Karpas-422 (cell line): ENCODE data around the gene WNT5B. TPM values are rescaled to one million over a fixed set of nuclear protein-coding genes. Genes with fewer than 3 reads are reported as not detected.

Experiments
- DNase-seq: peaks from one replicate; pipeline ENCODE4 v3.0.0-alpha.2; 2015
- H2AFZ ChIP-seq: fragments of 200-600 bp; sonication (generic); 2 replicates; pipeline ENCODE4 v1.6.1; 2014; ENCODE audit warnings: antibody characterized with exemption, low read length, mixed read lengths
- H3K27ac ChIP-seq: fragments of 200-600 bp; sonication (generic); 2 replicates; pipeline ENCODE4 v1.5.1; 2014; ENCODE audit warnings: mild to moderate bottlenecking, low read length, moderate library complexity
- H3K27me3 ChIP-seq: fragments of 200-600 bp; sonication (generic); 2 replicates; pipeline ENCODE4 v1.6.1; 2014; ENCODE audit warnings: low read length, mixed read lengths
- H3K36me3 ChIP-seq: fragments of 200-600 bp; sonication (generic); 2 replicates; pipeline ENCODE4 v1.6.1; 2014; ENCODE audit warnings: low read length, mixed read lengths; ENCODE audit not compliant: insufficient read depth
- H3K4me1 ChIP-seq: fragments of 200-600 bp; sonication (generic); 2 replicates; pipeline ENCODE4 v1.6.1; 2014; ENCODE audit warnings: mild to moderate bottlenecking, low read length, mixed read lengths
- H3K4me2 ChIP-seq: fragments of 200-600 bp; sonication (generic); 2 replicates; pipeline ENCODE4 v1.6.1; 2014; ENCODE audit warnings: low read length, low read depth, mild to moderate bottlenecking; ENCODE audit not compliant: poor library complexity, severe bottlenecking
- H3K4me3 ChIP-seq: fragments of 200-600 bp; sonication (generic); 2 replicates; pipeline ENCODE4 v1.5.1; 2014; ENCODE audit warnings: mild to moderate bottlenecking, antibody characterized with exemption, low read length, mixed read lengths
- H3K79me2 ChIP-seq: fragments of 200-600 bp; sonication (generic); 2 replicates; pipeline ENCODE4 v1.6.1; 2014; ENCODE audit warnings: mild to moderate bottlenecking, low read length, mixed read lengths
- H3K9ac ChIP-seq: fragments of 200-600 bp; sonication (generic); 2 replicates; pipeline ENCODE4 v1.6.0; 2014; ENCODE audit warnings: low read length
- H3K9me2 ChIP-seq: fragments of 200-600 bp; sonication (generic), shearing (Covaris generic); replicated peaks from 2 replicates; pipeline ENCODE4 v1.6.0; 2014; ENCODE audit warnings: mild to moderate bottlenecking, low read length, moderate library complexity; ENCODE audit not compliant: insufficient read depth
- H3K9me3 ChIP-seq: fragments of 300-700, 200-600 bp; sonication (generic); 2 replicates; pipeline ENCODE4 v1.6.1; 2014; ENCODE audit warnings: low read length, mixed read lengths
- H4K20me1 ChIP-seq: fragments of 200-600 bp; sonication (generic); 2 replicates; pipeline ENCODE4 v1.6.1; 2014; ENCODE audit warnings: mild to moderate bottlenecking, antibody characterized with exemption, low read length, low read depth; ENCODE audit not compliant: insufficient read depth
- total RNA-seq: library from RNA; depleted of rRNA; stranded (reverse); fragments of >200 nt; shearing (Covaris generic); gene quantifications from 2 replicates; pipeline ENCODE4 v1.2.3, GENCODE V29; 2014; ENCODE audit warnings: low replicate concordance

The WNT5B gene
- total RNA-seq, 1 experiment from 2014 or later = not detected

- Histone ChIP-seq H3K4me1 (no peaks in the 10 kb centered on the region), H2AFZ (no peak overlapping the region)
- no peak for DNase-seq
Measured at GRCh38 chr12:1646569-1647284, 17.7 kb downstream of the WNT5B start.

GRCh38 chr12:1647285-1647669 lies 18.2 kb downstream of the WNT5B start:
- no peaks in the 10 kb centered on the region for H3K27me3 ChIP-seq
- no peak overlapping the region for H3K4me2 ChIP-seq
- H3K27ac ChIP-seq = no peak overlapping the region
- H3K4me1 ChIP-seq = no peaks in the 10 kb centered on the region
- no peak overlapping the region for H2AFZ ChIP-seq
- H3K36me3 ChIP-seq = no peaks in the 10 kb centered on the region
- no peaks in the 10 kb centered on the region for H3K79me2 ChIP-seq
- no peak for DNase-seq
- H3K9me2 ChIP-seq = no peaks in the 10 kb centered on the region
- H3K4me3 ChIP-seq = no peak overlapping the region
- H3K9ac ChIP-seq = no peak overlapping the region
- no peaks in the 10 kb centered on the region for H3K9me3 ChIP-seq
- H4K20me1 ChIP-seq = no peaks in the 10 kb centered on the region

More at GRCh38 chr12:1646569-1647284, 17.7 kb downstream of the WNT5B start:
- no peak overlapping the region for H3K9ac ChIP-seq
- H4K20me1 ChIP-seq = no peaks in the 10 kb centered on the region
- no peak overlapping the region for H3K27ac ChIP-seq
- no peak overlapping the region for H3K4me3 ChIP-seq
- H3K36me3 ChIP-seq = no peaks in the 10 kb centered on the region
- H3K9me3 ChIP-seq = no peaks in the 10 kb centered on the region
- no peak overlapping the region for H3K4me2 ChIP-seq
- H3K27me3 ChIP-seq = no peaks in the 10 kb centered on the region
- no peaks in the 10 kb centered on the region for H3K79me2 ChIP-seq
- no peaks in the 10 kb centered on the region for H3K9me2 ChIP-seq

GRCh38 chr12:1650260-1650977 lies 21.4 kb downstream of the WNT5B start:
- H3K9ac ChIP-seq = no peak overlapping the region
- no peak overlapping the region for H3K4me2 ChIP-seq
- H3K4me1 ChIP-seq = peaks cover 4% of the 10 kb centered on the region; the same call in 1 of the 2 replicates
- no peaks in the 10 kb centered on the region for H3K79me2 ChIP-seq
- H3K4me3 ChIP-seq = no peak overlapping the region
- H3K9me2 ChIP-seq = no peaks in the 10 kb centered on the region
- H4K20me1 ChIP-seq = no peaks in the 10 kb centered on the region
- no peak for DNase-seq
- H2AFZ ChIP-seq = no peak overlapping the region
- no peaks in the 10 kb centered on the region for H3K9me3 ChIP-seq
- no peaks in the 10 kb centered on the region for H3K27me3 ChIP-seq
- no peaks in the 10 kb centered on the region for H3K36me3 ChIP-seq
- no peak overlapping the region for H3K27ac ChIP-seq

- no peak for DNase-seq
- no peak overlapping the region for H3K9ac ChIP-seq
Measured at GRCh38 chr12:1650978-1651361, 21.9 kb downstream of the WNT5B start.

GRCh38 chr12:1651946-1652345 lies 22.9 kb downstream of the WNT5B start:
- Histone ChIP-seq H4K20me1 (no peaks in the 10 kb centered on the region), H3K4me1 (peaks cover 4% of the 10 kb centered on the region; the same call in 1 of the 2 replicates), H3K79me2 (no peaks in the 10 kb centered on the region), H3K4me2 (no peak overlapping the region), H3K27ac (no peak overlapping the region), H2AFZ (no peak overlapping the region), H3K9me2 (no peaks in the 10 kb centered on the region), H3K36me3 (no peaks in the 10 kb centered on the region), H3K27me3 (no peaks in the 10 kb centered on the region), H3K9ac (no peak overlapping the region), H3K4me3 (no peak overlapping the region), H3K9me3 (no peaks in the 10 kb centered on the region)
- no peak for DNase-seq

More at GRCh38 chr12:1650978-1651361, 21.9 kb downstream of the WNT5B start:
- no peaks in the 10 kb centered on the region for H3K9me3 ChIP-seq
- H4K20me1 ChIP-seq = no peaks in the 10 kb centered on the region
- no peak overlapping the region for H3K4me2 ChIP-seq
- H3K36me3 ChIP-seq = no peaks in the 10 kb centered on the region
- no peaks in the 10 kb centered on the region for H3K27me3 ChIP-seq
- H2AFZ ChIP-seq = no peak overlapping the region
- no peak overlapping the region for H3K27ac ChIP-seq
- no peaks in the 10 kb centered on the region for H3K79me2 ChIP-seq
- H3K4me3 ChIP-seq = no peak overlapping the region
- no peaks in the 10 kb centered on the region for H3K9me2 ChIP-seq
- H3K4me1 ChIP-seq = peaks cover 4% of the 10 kb centered on the region; the same call in 1 of the 2 replicates

- H3K36me3 ChIP-seq = no peaks in the 10 kb centered on the region
- no peak overlapping the region for H3K4me2 ChIP-seq
- H4K20me1 ChIP-seq = no peaks in the 10 kb centered on the region
- no peak overlapping the region for H3K4me3 ChIP-seq
- no peaks in the 10 kb centered on the region for H3K9me3 ChIP-seq
- no peak overlapping the region for H3K27ac ChIP-seq
- H3K9ac ChIP-seq = no peak overlapping the region
- no peak overlapping the region for H2AFZ ChIP-seq
- peaks cover 4% of the 10 kb centered on the region; the same call in 1 of the 2 replicates for H3K4me1 ChIP-seq
- DNase-seq = no peak
- no peaks in the 10 kb centered on the region for H3K79me2 ChIP-seq
- no peaks in the 10 kb centered on the region for H3K9me2 ChIP-seq
- H3K27me3 ChIP-seq = no peaks in the 10 kb centered on the region
Measured at GRCh38 chr12:1655225-1655788, 26.3 kb downstream of the WNT5B start.

GRCh38 chr12:1656902-1657301 lies 27.9 kb downstream of the WNT5B start:
- H3K9me2 ChIP-seq = no peaks in the 10 kb centered on the region
- no peak overlapping the region for H3K27ac ChIP-seq
- DNase-seq = no peak
- H3K9ac ChIP-seq = no peak overlapping the region
- H3K4me3 ChIP-seq = no peak overlapping the region
- no peaks in the 10 kb centered on the region for H3K9me3 ChIP-seq
- no peaks in the 10 kb centered on the region for H3K79me2 ChIP-seq
- H2AFZ ChIP-seq = no peak overlapping the region
- no peak overlapping the region for H3K4me2 ChIP-seq
- H3K4me1 ChIP-seq = peaks cover 8% of the 10 kb centered on the region
- no peaks in the 10 kb centered on the region for H3K36me3 ChIP-seq
- no peaks in the 10 kb centered on the region for H4K20me1 ChIP-seq
- H3K27me3 ChIP-seq = no peaks in the 10 kb centered on the region

- H3K27me3 ChIP-seq = no peaks in the 10 kb centered on the region
- H3K4me1 ChIP-seq = peaks cover 10% of the 10 kb centered on the region
- no peaks in the 10 kb centered on the region for H3K36me3 ChIP-seq
- H3K4me3 ChIP-seq = no peak overlapping the region
- no peaks in the 10 kb centered on the region for H3K79me2 ChIP-seq
- no peaks in the 10 kb centered on the region for H4K20me1 ChIP-seq
- H3K4me2 ChIP-seq = no peak overlapping the region
- no peak for DNase-seq
- no peak overlapping the region for H3K9ac ChIP-seq
- no peak overlapping the region for H2AFZ ChIP-seq
- no peaks in the 10 kb centered on the region for H3K9me3 ChIP-seq
- H3K27ac ChIP-seq = no peak overlapping the region
- H3K9me2 ChIP-seq = no peaks in the 10 kb centered on the region
Measured at GRCh38 chr12:1657688-1658087, 28.7 kb downstream of the WNT5B start.
